CD4-positive, alpha-beta T cell (primary cell): ENCODE results near the gene TMEM100. TPM values are rescaled to one million over a fixed set of nuclear protein-coding genes. Genes with fewer than 3 reads are reported as not detected.

Experiments
- ATAC-seq: fragments of 200-7000 bp; cut with Tn5 transposase; one replicate; pipeline ENCODE4 v1.10.0; 2022; ENCODE audit warnings: mild to moderate bottlenecking; ENCODE audit not compliant: poor library complexity
- CTCF ChIA-PET: fragments of 350-600 bp; sonication (Branson Sonifier 250); formaldehyde crosslinking; loops from one replicate; lab custom pipeline; 2021; ENCODE audit warnings: antibody characterized with exemption, inconsistent platforms; lab: Charles Lee
- POLR2A ChIA-PET: fragments of 350-600 bp; sonication (Branson Sonifier 250); formaldehyde crosslinking; loops from one replicate; lab custom pipeline; 2021; ENCODE audit warnings: antibody characterized with exemption, inconsistent platforms; lab: Charles Lee
- DNase-seq, 14 experiments: peaks; one replicate each; pipeline ENCODE4 v3.0.0-alpha.2; 2013 to 2020; ENCODE audit warnings: mixed read lengths in 2 of 14
- H3K27ac ChIP-seq, 2 donors: one replicate each; pipeline versions ENCODE4 v1.5.1 to v1.7.0; 2013; ENCODE audit warnings: low read length in 2 of 2, low read depth in 1 of 2, mild to moderate bottlenecking in 1 of 2
- H3K27me3 ChIP-seq, 2 experiments: 1 replicate in 1 of 2; 2 replicates in 1 of 2; pipeline versions ENCODE4 v1.6.1 to v1.7.0; 2013; ENCODE audit warnings: low read length in 2 of 2, control low read depth in 1 of 2, mild to moderate bottlenecking in 1 of 2, moderate library complexity in 1 of 2; ENCODE audit not compliant: insufficient read depth in 2 of 2, control insufficient read depth in 1 of 2
- H3K36me3 ChIP-seq: one replicate; pipeline ENCODE4 v1.6.1; 2013; ENCODE audit warnings: low read length, control low read depth; ENCODE audit not compliant: insufficient read depth
- H3K4me1 ChIP-seq: one replicate; pipeline ENCODE4 v1.6.1; 2013; ENCODE audit warnings: low read length, control low read depth; ENCODE audit not compliant: insufficient read depth
- H3K4me3 ChIP-seq: one replicate; pipeline ENCODE4 v1.5.1; 2013; ENCODE audit warnings: mild to moderate bottlenecking, low read length, moderate library complexity
- H3K9me3 ChIP-seq, 2 experiments: 1 replicate in 1 of 2; 2 replicates in 1 of 2; pipeline versions ENCODE4 v1.6.1 to v1.7.0; 2013; ENCODE audit warnings: low read length in 2 of 2, mild to moderate bottlenecking in 2 of 2, control low read depth in 1 of 2, moderate library complexity in 1 of 2; ENCODE audit not compliant: control insufficient read depth in 1 of 2, insufficient read depth in 1 of 2
- H3K27ac Mint-ChIP-seq: one replicate; pipeline ENCODE4 v1.8.0; 2020; ENCODE audit warnings: mixed read lengths
- H3K27me3 Mint-ChIP-seq: one replicate; pipeline ENCODE4 v1.8.0; 2021; ENCODE audit warnings: mixed read lengths
- H3K36me3 Mint-ChIP-seq: one replicate; pipeline ENCODE4 v1.8.0; 2021; ENCODE audit warnings: low read depth, mixed read lengths
- H3K4me1 Mint-ChIP-seq: one replicate; pipeline ENCODE4 v1.8.0; 2021; ENCODE audit warnings: low read depth, mixed read lengths
- H3K4me3 Mint-ChIP-seq: one replicate; pipeline ENCODE4 v1.8.0; 2020; ENCODE audit warnings: mild to moderate bottlenecking, mixed read lengths
- H3K9me3 Mint-ChIP-seq: one replicate; pipeline ENCODE4 v1.8.0; 2020; ENCODE audit warnings: mixed read lengths
- CTCF ChIP-seq: fragments of 200-600 bp; IDR thresholded peaks from one replicate; pipeline ENCODE4 v1.8.0; 2022; ENCODE audit warnings: antibody characterized with exemption, mild to moderate bottlenecking
- intact Hi-C, 2 experiments: fragments of 100-400 bp; cut with DNase I in 1 of 2; cut with micrococcal nuclease in 1 of 2; formaldehyde crosslinking; loops; one replicate each; pipeline versions ENCODE4 v1.15.1 to v1.9.0; 2023 to 2025; cut with DNase I, micrococcal nuclease
- total RNA-seq, 174 experiments: library from RNA in 2 of 174; stranded (reverse) in 2 of 174; gene quantifications; one replicate each; pipeline ENCODE4 v1.2.3 and lab custom pipeline; 2021 to 2026

The TMEM100 gene
- total RNA-seq, 2 experiments from 2014 or later: not detected

- ChIA-PET CTCF (interaction anchor here (1.6 kb wide), 1 partner anchor 243 kb away, joined by 7 read pairs; no protein-coding TSS in a partner anchor), POLR2A (no interaction called here)
- no peaks in the 10 kb centered on the region for H3K27me3 ChIP-seq
- H3K9me3 ChIP-seq: no peaks in the 10 kb centered on the region
- no peak for ATAC-seq
- no peak for TF ChIP-seq CTCF
- Mint-ChIP-seq H3K27ac (no peak overlapping the region), H3K9me3 (no peaks in the 10 kb centered on the region), H3K36me3 (peaks cover 57% of the 10 kb centered on the region), H3K4me1 (no peaks in the 10 kb centered on the region), H3K4me3 (no peak overlapping the region), H3K27me3 (no peaks in the 10 kb centered on the region)
- DNase-seq: peak in 2 of 14 experiments; percentile 12 to 30
- H3K27ac ChIP-seq: no peak overlapping the region
- intact Hi-C loops: no loop called here
- H3K4me1 ChIP-seq: no peaks in the 10 kb centered on the region
- no peak overlapping the region for H3K4me3 ChIP-seq
- H3K36me3 ChIP-seq: peaks cover 10% of the 10 kb centered on the region
Measured at GRCh38 chr17:55769625-55770000, 46.9 kb upstream of the TMEM100 start.

GRCh38 chr17:55768936-55769624 is 46.4 kb upstream of the TMEM100 start:
- H3K27ac Mint-ChIP-seq: no peak overlapping the region
- POLR2A ChIA-PET: no interaction called here
- CTCF ChIA-PET: interaction anchor here (1.6 kb wide), 1 partner anchor 243 kb away, joined by 7 read pairs; no protein-coding TSS in a partner anchor

GRCh38 chr17:55765472-55765871 is 42.8 kb upstream of the TMEM100 start:
- Mint-ChIP-seq H3K27ac (no peak overlapping the region), H3K36me3 (peaks cover 21% of the 10 kb centered on the region), H3K4me3 (no peak overlapping the region), H3K4me1 (no peaks in the 10 kb centered on the region), H3K9me3 (no peaks in the 10 kb centered on the region), H3K27me3 (no peaks in the 10 kb centered on the region)
- H3K4me3 ChIP-seq: no peak overlapping the region
- H3K27me3 ChIP-seq: no peaks in the 10 kb centered on the region
- CTCF ChIA-PET: no interaction called here
- ATAC-seq: no peak
- peaks cover 5% of the 10 kb centered on the region for H3K36me3 ChIP-seq
- H3K27ac ChIP-seq: no peak overlapping the region
- TF ChIP-seq CTCF: no peak
- intact Hi-C loops: no loop called here
- no peaks in the 10 kb centered on the region for H3K4me1 ChIP-seq
- POLR2A ChIA-PET: no interaction called here
- no peaks in the 10 kb centered on the region for H3K9me3 ChIP-seq
- DNase-seq: no peak

More at GRCh38 chr17:55768936-55769624, 46.4 kb upstream of the TMEM100 start:
- Mint-ChIP-seq H3K4me1 (no peaks in the 10 kb centered on the region), H3K9me3 (no peaks in the 10 kb centered on the region), H3K36me3 (peaks cover 52% of the 10 kb centered on the region), H3K4me3 (no peak overlapping the region), H3K27me3 (no peaks in the 10 kb centered on the region)
- intact Hi-C loops: no loop called here
- H3K36me3 ChIP-seq: peaks cover 10% of the 10 kb centered on the region
- no peaks in the 10 kb centered on the region for H3K27me3 ChIP-seq
- no peak for TF ChIP-seq CTCF
- no peak for ATAC-seq
- H3K9me3 ChIP-seq: no peaks in the 10 kb centered on the region
- H3K27ac ChIP-seq: no peak overlapping the region
- DNase-seq: no peak
- no peaks in the 10 kb centered on the region for H3K4me1 ChIP-seq
- H3K4me3 ChIP-seq: no peak overlapping the region
